Body of pancreas (tissue), 4 donors: ENCODE results near the gene AVEN.

Source experiments
- CTCF ChIP-seq, 7 experiments: fragments of 450-650 bp in 4 of 7; fragments of 200-600 bp in 3 of 7; sonication (generic) in 3 of 7; IDR thresholded peaks; one replicate each; pipeline ENCODE4 v1.5.1; 2016 to 2019; ENCODE audit warnings: antibody characterized with exemption in 7 of 7
- POLR2A ChIP-seq, 3 donors: fragments of 450-650 bp; IDR thresholded peaks; one replicate each; pipeline ENCODE4 v1.6.1; 2016; ENCODE audit warnings: antibody characterized with exemption in 3 of 3, mild to moderate bottlenecking in 2 of 3

- no peak for TF ChIP-seq CTCF (IDR thresholded peaks at IDR 0.05)
- no peak for TF ChIP-seq POLR2A (IDR thresholded peaks at IDR 0.05)
Observed at GRCh38 chr15:34011481-34011880, 27.5 kb downstream of the AVEN start.
